GM19193 (cell line): ENCODE measurements around the gene DZIP3.

Experiments
- POLR2A ChIP-seq: IDR thresholded peaks from 4 replicates; pipeline ENCODE4 v1.6.1; 2011; ENCODE audit not compliant: insufficient read depth, insufficient read length; ENCODE audit errors: extremely low read depth

The DZIP3 gene

GRCh38 chr3:108589081-108589997, at the start of gene DZIP3, which contains the start of gene CIP2A:
TSS of gene DZIP3 (plus strand) at chr3:108589722. CDS start at chr3:108605407, 15,685 bp downstream.
TSS of gene CIP2A (minus strand) at chr3:108589438. CDS start at chr3:108589375, 63 bp downstream.
- TF ChIP-seq POLR2A = peak; percentile 90

- no peak for TF ChIP-seq POLR2A
Measured at GRCh38 chr3:108546247-108546646, 43.3 kb upstream of the DZIP3 start.

GRCh38 chr3:108546692-108547091, 42.8 kb upstream of the DZIP3 start:
- TF ChIP-seq POLR2A = no peak

GRCh38 chr3:108548304-108548703, 41.2 kb upstream of the DZIP3 start:
- no peak for TF ChIP-seq POLR2A

GRCh38 chr3:108548886-108549285, 40.6 kb upstream of the DZIP3 start:
- TF ChIP-seq POLR2A = no peak

- TF ChIP-seq POLR2A = no peak
Measured at GRCh38 chr3:108552267-108553159, 37.0 kb upstream of the DZIP3 start.

GRCh38 chr3:108554229-108554628, 35.3 kb upstream of the DZIP3 start:
- no peak for TF ChIP-seq POLR2A

GRCh38 chr3:108554913-108555571, 34.5 kb upstream of the DZIP3 start:
- TF ChIP-seq POLR2A = no peak

- no peak for TF ChIP-seq POLR2A
Measured at GRCh38 chr3:108555966-108556581, 33.4 kb upstream of the DZIP3 start.

- no peak for TF ChIP-seq POLR2A
Measured at GRCh38 chr3:108562565-108562964, 27.0 kb upstream of the DZIP3 start.

- TF ChIP-seq POLR2A = no peak
Measured at GRCh38 chr3:108564564-108564963, 25.0 kb upstream of the DZIP3 start.

GRCh38 chr3:108565506-108565905, 24.0 kb upstream of the DZIP3 start:
- no peak for TF ChIP-seq POLR2A

GRCh38 chr3:108566599-108566998, 22.9 kb upstream of the DZIP3 start:
- TF ChIP-seq POLR2A = no peak

- no peak for TF ChIP-seq POLR2A
Measured at GRCh38 chr3:108569336-108569735, 20.2 kb upstream of the DZIP3 start.
